Panc1 (cell line): ENCODE measurements around the gene DAB2. TPM values are rescaled to one million over a fixed set of nuclear protein-coding genes. Genes with fewer than 3 reads are reported as not detected.

Experiments
- ATAC-seq: fragments of 200-7000 bp; cut with Tn5 transposase; 2 replicates; pipeline ENCODE4 v1.9.1; 2020; ENCODE audit warnings: mild to moderate bottlenecking, moderate library complexity
- BruUV-seq: library from RNA; stranded (reverse); fragments of 400-500 nt; replicated peaks from 2 replicates; lab custom pipeline; 2021; lab: Mats Ljungman, UMichigan
- CTCF ChIA-PET: fragments of 300-600 bp; sonication (Branson Sonifier 250); formaldehyde crosslinking; loops from one replicate; lab custom pipeline; 2022; ENCODE audit warnings: antibody characterized with exemption; lab: Charles Lee
- POLR2A ChIA-PET: fragments of 300-600 bp; sonication (Branson Sonifier 250); formaldehyde crosslinking; loops from one replicate; lab custom pipeline; 2022; ENCODE audit warnings: antibody characterized with exemption; lab: Charles Lee
- DNase-seq: peaks from one replicate; pipeline ENCODE4 v3.0.0-alpha.2; 2010; ENCODE audit warnings: low read depth, low spot score
- H3K27ac ChIP-seq: 2 replicates; pipeline ENCODE4 v1.5.1; 2011; ENCODE audit warnings: mild to moderate bottlenecking, low read length, inconsistent platforms
- H3K27me3 ChIP-seq: fragments of 200-500 bp; sonication (Bioruptor generic); 2 replicates; pipeline ENCODE4 v1.6.0; 2014; ENCODE audit warnings: low read length, inconsistent platforms; ENCODE audit not compliant: control insufficient read depth, insufficient read depth
- H3K36me3 ChIP-seq: fragments of 200-500 bp; sonication (Bioruptor generic); 2 replicates; pipeline ENCODE4 v1.5.1; 2014; ENCODE audit warnings: inconsistent platforms, mild to moderate bottlenecking, low read length, moderate library complexity; ENCODE audit not compliant: control insufficient read depth, insufficient read depth
- H3K4me1 ChIP-seq: 2 replicates; pipeline ENCODE4 v1.5.1; 2011; ENCODE audit warnings: inconsistent platforms, mild to moderate bottlenecking, low read length, moderate library complexity; ENCODE audit not compliant: control insufficient read depth, insufficient read depth
- H3K4me3 ChIP-seq, 2 experiments: 2 replicates each; pipeline ENCODE4 v1.5.1; 2011 to 2012; ENCODE audit warnings: low read depth in 2 of 2, low read length in 2 of 2, mild to moderate bottlenecking in 2 of 2, inconsistent platforms in 1 of 2, moderate library complexity in 1 of 2
- H3K9me3 ChIP-seq: fragments of 200-500 bp; sonication (Bioruptor generic); 2 replicates; pipeline ENCODE4 v1.5.1; 2014; ENCODE audit warnings: low read depth, mild to moderate bottlenecking, inconsistent platforms, low read length, moderate library complexity; ENCODE audit not compliant: control insufficient read depth, insufficient read depth
- CTCF ChIP-seq: fragments of 450-650 bp; IDR thresholded peaks from 2 replicates; pipeline ENCODE4 v1.5.1; 2017; ENCODE audit warnings: mild to moderate bottlenecking
- POLR2AphosphoS5 ChIP-seq: IDR thresholded peaks from 2 replicates; pipeline ENCODE4 v1.6.1; 2012; ENCODE audit warnings: mild to moderate bottlenecking, low read depth, low read length, moderate library complexity
- REST ChIP-seq, 2 experiments: IDR thresholded peaks; 2 replicates each; pipeline ENCODE4 v1.6.1; 2011 to 2012; ENCODE audit warnings: low read depth in 2 of 2, control low read depth in 1 of 2, low read length in 1 of 2, mild to moderate bottlenecking in 1 of 2, moderate library complexity in 1 of 2; ENCODE audit not compliant: insufficient read depth in 1 of 2
- SIN3A ChIP-seq: IDR thresholded peaks from 2 replicates; pipeline ENCODE4 v1.6.1; 2012; ENCODE audit warnings: low read depth, mild to moderate bottlenecking, low read length, moderate library complexity, borderline replicate concordance; ENCODE audit not compliant: insufficient read depth
- TCF7L2 ChIP-seq: IDR thresholded peaks from 2 replicates; pipeline ENCODE4 v1.6.1; 2011; ENCODE audit warnings: mild to moderate bottlenecking, low read depth, low read length, inconsistent platforms
- in situ Hi-C: cut with HindIII; loops from 2 replicates; pipeline ENCODE4 v1.10.0; 2016; ENCODE audit warnings: low sequenced_read_pairs, low pct_unique_long_range_greater_than_20kb
- intact Hi-C: fragments of 100-400 bp; cut with micrococcal nuclease; formaldehyde crosslinking; loops from one replicate; pipeline ENCODE4 v1.10.0; 2022; ENCODE audit not compliant: unreplicated experiment
- total RNA-seq: library from RNA; stranded (reverse); gene quantifications from one replicate; pipeline ENCODE4 v1.2.1, GENCODE V29; 2021; ENCODE audit not compliant: unreplicated experiment

The DAB2 gene
- total RNA-seq, 1 experiment from 2014 or later = 1.7 TPM

DNA sequence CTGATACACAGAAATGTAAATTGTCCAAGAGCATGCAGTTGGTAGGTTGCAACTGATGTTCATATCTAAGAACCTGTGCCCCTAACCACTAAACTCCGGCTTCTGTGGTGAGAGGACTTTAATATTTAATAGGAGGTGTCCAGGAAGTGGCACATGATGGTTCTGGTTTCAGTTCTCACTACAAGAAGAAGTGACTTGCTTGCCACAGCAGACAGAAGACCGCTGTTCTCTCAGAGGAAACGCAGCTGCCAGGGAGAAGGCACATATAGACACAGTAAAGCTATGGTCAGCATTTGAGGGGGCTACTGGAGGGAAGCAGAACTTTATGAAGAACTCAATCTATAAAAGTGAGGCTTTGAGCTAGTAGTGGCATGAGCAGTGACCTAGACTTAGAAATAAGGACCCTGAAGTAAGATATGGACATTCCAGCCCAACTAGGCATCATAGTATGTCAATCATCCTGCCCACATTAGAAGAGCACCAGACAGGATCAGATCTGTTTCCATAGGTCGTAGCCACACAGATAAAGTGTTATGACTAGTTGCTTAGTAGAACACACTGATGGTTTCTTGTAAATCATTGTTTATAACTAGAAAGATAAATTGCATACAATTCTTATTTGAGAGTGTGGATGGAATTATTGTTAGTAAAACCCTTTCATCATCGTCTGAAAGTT, 36.4 kb upstream of the DAB2 start:
- no peak for ATAC-seq
- no peak for TF ChIP-seq TCF7L2
- no peak for TF ChIP-seq CTCF
- TF ChIP-seq REST (IDR thresholded peaks at IDR 0.05; ENCODE audit: insufficient read depth in 1 of 2, low read depth in 2 of 2, low read length in 1 of 2) = no peak
- TF ChIP-seq SIN3A = no peak
- no peak for TF ChIP-seq POLR2AphosphoS5
- Histone ChIP-seq H3K36me3 (no peaks in the 10 kb centered on the region), H3K4me1 (no peaks in the 10 kb centered on the region), H3K9me3 (no peaks in the 10 kb centered on the region), H3K27ac (no peak overlapping the region), H3K4me3 (no peak overlapping the region), H3K27me3 (peaks cover 6% of the 10 kb centered on the region)
- ChIA-PET CTCF (no interaction called here), POLR2A (no interaction called here)
- no TSS peak for BruUV-seq
- intact Hi-C loops = no loop called here
- in situ Hi-C loops = no loop called here
- DNase-seq = no peak

DNA sequence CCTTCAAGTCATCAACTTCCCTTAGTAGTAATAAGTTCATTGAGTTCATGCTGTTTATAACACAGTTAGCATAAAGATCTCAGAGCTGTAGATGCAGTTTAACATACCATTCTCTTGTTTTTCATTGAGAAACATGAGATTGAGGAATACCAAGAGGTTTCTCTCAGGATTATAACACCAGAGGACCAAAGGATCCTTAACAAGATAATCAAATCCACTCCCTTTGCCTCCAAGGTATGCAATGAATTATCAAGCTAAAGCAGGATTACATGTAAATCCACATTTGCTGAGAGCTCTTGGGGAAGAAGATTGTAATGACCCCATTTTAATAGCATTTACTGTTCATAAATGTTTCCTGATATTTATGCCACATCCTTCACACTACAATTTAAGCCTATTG, 35.1 kb upstream of the DAB2 start:
- Histone ChIP-seq H3K36me3 (no peaks in the 10 kb centered on the region), H3K27ac (no peak overlapping the region), H3K27me3 (peaks cover 6% of the 10 kb centered on the region), H3K4me3 (no peak overlapping the region), H3K9me3 (no peaks in the 10 kb centered on the region), H3K4me1 (no peaks in the 10 kb centered on the region)
- POLR2A ChIA-PET = no interaction called here
- CTCF ChIA-PET = no interaction called here
- DNase-seq (no peak), ATAC-seq (no peak)
- in situ Hi-C loops = no loop called here
- TF ChIP-seq REST (IDR thresholded peaks at IDR 0.05; ENCODE audit: insufficient read depth in 1 of 2, low read depth in 2 of 2, low read length in 1 of 2) (no peak), TCF7L2 (no peak), POLR2AphosphoS5 (no peak), SIN3A (no peak), CTCF (no peak)
- BruUV-seq = no TSS peak
- intact Hi-C loops = no loop called here
